ENCODE measurements around the gene TTBK2.

- no peak for TF ChIP-seq CTCF (IDR thresholded peaks at IDR 0.05)
- no peak for TF ChIP-seq POLR2A (IDR thresholded peaks at IDR 0.05)
These were observed 94.2 kb downstream of the TTBK2 start for GRCh38 chr15:42826251-42826890.
